ENCODE measurements around the gene RFX5.

GRCh38 chr1:151294742-151295462 lies 52.1 kb downstream of the RFX5 start:
- TF ChIP-seq ZNF211 (tag by site-specific recombination; IDR thresholded peaks at IDR 0.05; ENCODE audit: low read depth) = no peak
- no peak for TF ChIP-seq ZNF280D (tag by site-specific recombination; IDR thresholded peaks at IDR 0.05)
- no peak for TF ChIP-seq ZNF174 (tag by site-specific recombination; IDR thresholded peaks at IDR 0.05)
- TF ChIP-seq, protein P1, sequence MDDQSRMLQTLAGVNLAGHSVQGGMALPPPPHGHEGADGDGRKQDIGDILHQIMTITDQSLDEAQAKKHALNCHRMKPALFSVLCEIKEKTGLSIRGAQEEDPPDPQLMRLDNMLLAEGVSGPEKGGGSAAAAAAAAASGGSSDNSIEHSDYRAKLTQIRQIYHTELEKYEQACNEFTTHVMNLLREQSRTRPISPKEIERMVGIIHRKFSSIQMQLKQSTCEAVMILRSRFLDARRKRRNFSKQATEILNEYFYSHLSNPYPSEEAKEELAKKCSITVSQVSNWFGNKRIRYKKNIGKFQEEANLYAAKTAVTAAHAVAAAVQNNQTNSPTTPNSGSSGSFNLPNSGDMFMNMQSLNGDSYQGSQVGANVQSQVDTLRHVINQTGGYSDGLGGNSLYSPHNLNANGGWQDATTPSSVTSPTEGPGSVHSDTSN (CRISPR knock-in tag; IDR thresholded peaks at IDR 0.05) = no peak
- no peak for TF ChIP-seq ZNF518A (tag by site-specific recombination; conservative IDR thresholded peaks at IDR 0.05; ENCODE audit: low read depth)
- TF ChIP-seq, protein P2, sequence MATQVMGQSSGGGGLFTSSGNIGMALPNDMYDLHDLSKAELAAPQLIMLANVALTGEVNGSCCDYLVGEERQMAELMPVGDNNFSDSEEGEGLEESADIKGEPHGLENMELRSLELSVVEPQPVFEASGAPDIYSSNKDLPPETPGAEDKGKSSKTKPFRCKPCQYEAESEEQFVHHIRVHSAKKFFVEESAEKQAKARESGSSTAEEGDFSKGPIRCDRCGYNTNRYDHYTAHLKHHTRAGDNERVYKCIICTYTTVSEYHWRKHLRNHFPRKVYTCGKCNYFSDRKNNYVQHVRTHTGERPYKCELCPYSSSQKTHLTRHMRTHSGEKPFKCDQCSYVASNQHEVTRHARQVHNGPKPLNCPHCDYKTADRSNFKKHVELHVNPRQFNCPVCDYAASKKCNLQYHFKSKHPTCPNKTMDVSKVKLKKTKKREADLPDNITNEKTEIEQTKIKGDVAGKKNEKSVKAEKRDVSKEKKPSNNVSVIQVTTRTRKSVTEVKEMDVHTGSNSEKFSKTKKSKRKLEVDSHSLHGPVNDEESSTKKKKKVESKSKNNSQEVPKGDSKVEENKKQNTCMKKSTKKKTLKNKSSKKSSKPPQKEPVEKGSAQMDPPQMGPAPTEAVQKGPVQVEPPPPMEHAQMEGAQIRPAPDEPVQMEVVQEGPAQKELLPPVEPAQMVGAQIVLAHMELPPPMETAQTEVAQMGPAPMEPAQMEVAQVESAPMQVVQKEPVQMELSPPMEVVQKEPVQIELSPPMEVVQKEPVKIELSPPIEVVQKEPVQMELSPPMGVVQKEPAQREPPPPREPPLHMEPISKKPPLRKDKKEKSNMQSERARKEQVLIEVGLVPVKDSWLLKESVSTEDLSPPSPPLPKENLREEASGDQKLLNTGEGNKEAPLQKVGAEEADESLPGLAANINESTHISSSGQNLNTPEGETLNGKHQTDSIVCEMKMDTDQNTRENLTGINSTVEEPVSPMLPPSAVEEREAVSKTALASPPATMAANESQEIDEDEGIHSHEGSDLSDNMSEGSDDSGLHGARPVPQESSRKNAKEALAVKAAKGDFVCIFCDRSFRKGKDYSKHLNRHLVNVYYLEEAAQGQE (tag by site-specific recombination; IDR thresholded peaks at IDR 0.05) = no peak
- no peak for TF ChIP-seq CTCF (tag by site-specific recombination; IDR thresholded peaks at IDR 0.05)
- TF ChIP-seq ZNF121 (tag by site-specific recombination; IDR thresholded peaks at IDR 0.05) = no peak
- TF ChIP-seq ZFHX2 (tag by site-specific recombination; conservative IDR thresholded peaks at IDR 0.05) = no peak
- no peak for TF ChIP-seq KLF16 (tag by site-specific recombination; IDR thresholded peaks at IDR 0.05)
- no peak for TF ChIP-seq ZNF274 (IDR thresholded peaks at IDR 0.05; ENCODE audit: low read length)
- no peak for TF ChIP-seq ZNF274 (tag by site-specific recombination; IDR thresholded peaks at IDR 0.05; ENCODE audit: borderline replicate concordance)
